ENCODE data around the gene CCNL2. TPM values are rescaled to one million over a fixed set of nuclear protein-coding genes. Genes with fewer than 3 reads are reported as not detected.

Gene CCNL2
- total and polyA plus RNA-seq, 2 experiments from 2014 or later, result 230 to 301 TPM

GRCh38 chr1:1393428-1393827 is 5.7 kb downstream of the CCNL2 start:
- Histone ChIP-seq H3K4me1 (ENCODE audit: low read depth) (peaks cover 7% of the 10 kb centered on the region), H3K9me3 (ENCODE audit: low read depth) (no peaks in the 10 kb centered on the region), H3K4me3 (no peak overlapping the region), H3K27me3 (no peaks in the 10 kb centered on the region), H3K36me3 (peaks cover 69% of the 10 kb centered on the region), H3K27ac (no peak overlapping the region)
- TF ChIP-seq CTCF (IDR thresholded peaks at IDR 0.05; ENCODE audit: low read depth, low read length), result no peak
- DNase-seq (ENCODE audit: low read depth in 1 of 2, low spot score in 1 of 2), result no peak

- no peak overlapping the region for H3K27ac ChIP-seq
- H3K9me3 ChIP-seq (ENCODE audit: low read depth), result no peaks in the 10 kb centered on the region
- DNase-seq (ENCODE audit: low read depth in 1 of 2, low spot score in 1 of 2), result no peak
- TF ChIP-seq CTCF (IDR thresholded peaks at IDR 0.05; ENCODE audit: low read depth, low read length), result no peak
- no peak overlapping the region for H3K4me3 ChIP-seq
- no peaks in the 10 kb centered on the region for H3K27me3 ChIP-seq
- peaks cover 73% of the 10 kb centered on the region for H3K36me3 ChIP-seq
- H3K4me1 ChIP-seq (ENCODE audit: low read depth), result peaks cover 4% of the 10 kb centered on the region
Measured at GRCh38 chr1:1393014-1393413, 6.1 kb downstream of the CCNL2 start.

GRCh38 chr1:1391225-1391624 is 7.9 kb downstream of the CCNL2 start:
- Histone ChIP-seq H3K4me1 (ENCODE audit: low read depth) (no peaks in the 10 kb centered on the region), H3K36me3 (peaks cover 84% of the 10 kb centered on the region), H3K4me3 (no peak overlapping the region), H3K27me3 (no peaks in the 10 kb centered on the region), H3K9me3 (ENCODE audit: low read depth) (no peaks in the 10 kb centered on the region), H3K27ac (no peak overlapping the region)
- no peak for TF ChIP-seq CTCF (IDR thresholded peaks at IDR 0.05; ENCODE audit: low read depth, low read length)
- DNase-seq (ENCODE audit: low read depth in 1 of 2, low spot score in 1 of 2), result no peak

- H3K36me3 ChIP-seq, result peaks cover 83% of the 10 kb centered on the region
- H3K9me3 ChIP-seq (ENCODE audit: low read depth), result no peaks in the 10 kb centered on the region
- DNase-seq (ENCODE audit: low read depth in 1 of 2, low spot score in 1 of 2), result no peak
- H3K4me3 ChIP-seq, result no peak overlapping the region
- no peaks in the 10 kb centered on the region for H3K4me1 ChIP-seq (ENCODE audit: low read depth)
- no peak for TF ChIP-seq CTCF (IDR thresholded peaks at IDR 0.05; ENCODE audit: low read depth, low read length)
- no peak overlapping the region for H3K27ac ChIP-seq
- H3K27me3 ChIP-seq, result no peaks in the 10 kb centered on the region
Measured at GRCh38 chr1:1390675-1391074, 8.5 kb downstream of the CCNL2 start.

- no peaks in the 10 kb centered on the region for H3K9me3 ChIP-seq (ENCODE audit: low read depth)
- DNase-seq (ENCODE audit: low read depth in 1 of 2, low spot score in 1 of 2), result no peak
- no peak overlapping the region for H3K4me3 ChIP-seq
- no peak for TF ChIP-seq CTCF (IDR thresholded peaks at IDR 0.05; ENCODE audit: low read depth, low read length)
- H3K36me3 ChIP-seq, result peaks cover 62% of the 10 kb centered on the region
- H3K27me3 ChIP-seq, result no peaks in the 10 kb centered on the region
- H3K27ac ChIP-seq, result no peak overlapping the region
- no peaks in the 10 kb centered on the region for H3K4me1 ChIP-seq (ENCODE audit: low read depth)
Measured at GRCh38 chr1:1388078-1388472, 11.1 kb downstream of the CCNL2 start.

Measured in cardiac muscle cell (in vitro differentiated cells and primary cell).